WTC11 (cell line): ENCODE results near the gene LEAP2.

Source experiments
- TF ChIP-seq, protein P1 (sequence below): fragments of 250-450 bp; sonication (Bioruptor Pico); conservative IDR thresholded peaks from 2 replicates; pipeline ENCODE4 v1.9.0; 2021; ENCODE audit warnings: mild to moderate bottlenecking
- TF ChIP-seq, protein P2 (sequence below): sonication (generic); formaldehyde crosslinking; IDR thresholded peaks from 2 replicates; pipeline ENCODE4 v1.8.1; 2023; ENCODE audit warnings: mild to moderate bottlenecking, missing genetic modification reagents

DNA sequence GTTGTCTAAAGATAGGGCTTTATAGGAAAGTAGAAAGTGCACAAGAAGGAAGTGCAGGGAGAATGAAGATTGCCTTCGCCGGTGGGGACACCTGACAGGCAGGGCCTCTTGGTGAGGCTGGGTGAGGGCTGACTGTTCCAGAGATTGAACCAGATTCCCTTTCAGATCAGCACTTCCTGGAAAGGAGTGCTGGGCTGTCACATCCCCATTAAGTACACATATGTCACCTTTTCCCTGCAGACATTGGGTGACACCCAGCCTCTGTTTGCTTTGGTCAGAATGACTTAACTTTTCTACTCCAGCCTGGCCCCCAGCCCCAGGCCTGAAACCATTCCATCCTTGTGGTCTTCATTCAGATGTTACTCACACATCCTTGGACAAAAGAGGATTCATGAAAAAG, 35.6 kb upstream of the LEAP2 start:
- TF ChIP-seq, protein P1, sequence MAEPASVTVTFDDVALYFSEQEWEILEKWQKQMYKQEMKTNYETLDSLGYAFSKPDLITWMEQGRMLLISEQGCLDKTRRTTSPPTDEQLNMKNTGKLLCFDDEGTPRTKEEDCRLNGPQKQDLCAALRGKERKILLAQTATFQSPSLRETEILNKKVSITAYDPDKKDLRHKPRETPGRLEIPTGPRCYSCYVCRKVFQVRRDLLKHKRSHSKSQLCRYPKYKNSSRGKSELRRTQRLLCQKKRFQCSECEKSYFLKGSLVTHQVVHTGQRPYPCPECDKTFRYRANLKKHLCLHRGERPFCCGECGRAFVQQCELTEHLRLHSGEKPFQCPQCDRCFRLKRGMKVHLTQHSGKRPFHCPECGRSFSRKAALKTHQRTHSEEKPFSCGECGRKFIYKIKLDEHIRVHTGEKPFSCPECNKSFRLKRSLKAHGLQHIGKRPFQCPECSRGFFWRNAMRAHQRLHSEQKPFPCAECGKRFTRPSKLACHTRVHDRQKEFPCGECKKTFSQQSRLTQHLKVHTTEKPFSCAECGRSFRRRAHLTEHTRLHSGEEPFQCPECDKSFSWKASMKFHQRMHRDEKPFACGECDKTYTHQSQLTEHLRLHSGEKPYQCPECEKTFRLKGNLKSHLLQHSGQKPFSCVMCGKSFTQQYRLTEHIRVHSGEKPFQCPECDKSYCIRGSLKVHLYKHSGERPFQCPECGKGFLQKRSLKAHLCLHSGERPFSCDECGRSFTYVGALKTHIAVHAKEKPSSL (CRISPR knock-in tag) = no peak
- TF ChIP-seq, protein P2, sequence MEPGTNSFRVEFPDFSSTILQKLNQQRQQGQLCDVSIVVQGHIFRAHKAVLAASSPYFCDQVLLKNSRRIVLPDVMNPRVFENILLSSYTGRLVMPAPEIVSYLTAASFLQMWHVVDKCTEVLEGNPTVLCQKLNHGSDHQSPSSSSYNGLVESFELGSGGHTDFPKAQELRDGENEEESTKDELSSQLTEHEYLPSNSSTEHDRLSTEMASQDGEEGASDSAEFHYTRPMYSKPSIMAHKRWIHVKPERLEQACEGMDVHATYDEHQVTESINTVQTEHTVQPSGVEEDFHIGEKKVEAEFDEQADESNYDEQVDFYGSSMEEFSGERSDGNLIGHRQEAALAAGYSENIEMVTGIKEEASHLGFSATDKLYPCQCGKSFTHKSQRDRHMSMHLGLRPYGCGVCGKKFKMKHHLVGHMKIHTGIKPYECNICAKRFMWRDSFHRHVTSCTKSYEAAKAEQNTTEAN = no peak
